Measurements from ENCODE around the gene SFRP5. TPM values are rescaled to one million over a fixed set of nuclear protein-coding genes. Genes with fewer than 3 reads are reported as not detected.

Gene SFRP5
- total and polyA plus RNA-seq, 2 of the 4 experiments (the other 2 are of a cell fraction), result not detected

DNA sequence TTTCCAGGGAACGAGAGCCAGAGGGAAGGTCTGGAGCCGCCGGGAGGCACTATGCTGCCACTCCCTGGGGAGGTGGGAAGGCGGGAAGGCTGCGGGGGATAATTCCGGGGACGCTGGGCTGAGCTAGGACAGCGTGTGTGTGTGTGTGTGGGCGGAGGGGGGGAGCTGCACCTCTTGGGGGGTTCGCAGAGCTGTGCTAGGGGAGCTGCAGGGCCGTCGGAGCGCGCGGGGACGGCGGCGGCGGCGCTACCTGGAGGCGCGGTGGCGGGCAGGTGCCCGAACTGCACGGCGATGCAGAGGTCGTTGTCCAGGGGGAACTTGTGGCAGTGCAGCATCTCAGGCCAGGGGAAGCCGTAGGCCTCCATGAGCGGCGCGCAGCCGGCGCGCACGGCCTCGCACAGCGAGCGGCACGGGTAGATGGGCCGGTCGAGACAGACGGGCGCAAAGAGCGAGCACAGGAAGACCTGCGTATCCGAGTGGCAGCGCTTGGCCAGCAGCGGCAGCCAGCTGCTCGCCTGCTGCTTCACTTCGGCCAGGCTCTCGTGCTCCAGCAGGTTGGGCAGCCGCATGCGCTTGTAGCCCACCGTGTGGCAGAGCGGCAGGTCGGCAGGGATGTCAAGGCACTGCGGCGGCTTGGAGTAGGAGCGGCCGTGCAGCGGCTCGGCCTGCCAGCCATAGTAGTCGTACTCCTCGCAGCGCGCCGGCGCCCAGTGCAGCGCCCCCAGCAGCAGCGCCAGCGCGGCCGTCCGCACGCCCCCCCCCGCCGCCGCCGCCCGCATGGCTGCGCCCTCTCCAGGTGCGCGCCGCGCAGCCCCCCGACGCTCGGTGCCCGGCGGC, 526 bp downstream of the SFRP5 start:
- ATAC-seq (ENCODE audit: low read depth) (peak; percentile 70), DNase-seq (peak; percentile 15)
- in situ Hi-C loops (cut with MboI; ENCODE audit: low sequenced_read_pairs), result no loop called here
- H2AFZ ChIP-seq (replicated peaks; ENCODE audit: low read length, poor library complexity), result peak overlapping the region; percentile 80
- no peak overlapping the region for H4K8ac ChIP-seq (ENCODE audit: low read depth in 2 of 2, low read length in 2 of 2)
- H2BK15ac ChIP-seq (ENCODE audit: low read depth, low read length), result no peak overlapping the region
- H3K14ac ChIP-seq (replicated peaks; ENCODE audit: low read depth, low read length), result no peak overlapping the region
- peaks cover 55% of the 10 kb centered on the region for H3K27me3 ChIP-seq (ENCODE audit: control insufficient read depth, insufficient read depth, low read length)
- WGBS, 2 experiments (ENCODE audit: extremely low coverage in 2 of 2, insufficient read length in 1 of 2), result 1% methylated on average over 65 of the region's 90 CpGs; no CpG with 5 or more reads in 1 of the 2 experiments
- H3K4me3 ChIP-seq (ENCODE audit: insufficient read depth, low read depth, low read length), result peak overlapping the region; percentile 19; the same call in 1 of the 2 replicates
- H3K4me1 ChIP-seq (ENCODE audit: control insufficient read depth, insufficient read depth, low read length), result 0 out of 2 replicates have a peak, but pooled peaks cover 2% of the 10 kb centered on the region
- TF ChIP-seq, protein P1, sequence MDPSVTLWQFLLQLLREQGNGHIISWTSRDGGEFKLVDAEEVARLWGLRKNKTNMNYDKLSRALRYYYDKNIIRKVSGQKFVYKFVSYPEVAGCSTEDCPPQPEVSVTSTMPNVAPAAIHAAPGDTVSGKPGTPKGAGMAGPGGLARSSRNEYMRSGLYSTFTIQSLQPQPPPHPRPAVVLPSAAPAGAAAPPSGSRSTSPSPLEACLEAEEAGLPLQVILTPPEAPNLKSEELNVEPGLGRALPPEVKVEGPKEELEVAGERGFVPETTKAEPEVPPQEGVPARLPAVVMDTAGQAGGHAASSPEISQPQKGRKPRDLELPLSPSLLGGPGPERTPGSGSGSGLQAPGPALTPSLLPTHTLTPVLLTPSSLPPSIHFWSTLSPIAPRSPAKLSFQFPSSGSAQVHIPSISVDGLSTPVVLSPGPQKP (IDR thresholded peaks at IDR 0.05; ENCODE audit: borderline replicate concordance, low read depth, low read length), result no peak
- no peak overlapping the region for H2BK20ac ChIP-seq (ENCODE audit: low read depth, low read length)
- H3K27ac ChIP-seq (ENCODE audit: insufficient read depth, low read length), result no peak overlapping the region
- no TSS peak for BruUV-seq (replicated peaks)
- H2AK9ac ChIP-seq (replicated peaks; ENCODE audit: low read depth, low read length, poor library complexity), result no peak overlapping the region
- no peak overlapping the region for H3K4ac ChIP-seq (ENCODE audit: low read depth, low read length)
- H3K9me3 ChIP-seq (ENCODE audit: control insufficient read depth, insufficient read depth, low read length), result no peaks in the 10 kb centered on the region
- intact Hi-C loops (cut with micrococcal nuclease), result no loop called here
- no peak overlapping the region for H2AK5ac ChIP-seq (ENCODE audit: low read depth, low read length)
- POLR2A ChIA-PET (ENCODE audit: unreplicated experiment), result no interaction called here
- no peaks in the 10 kb centered on the region for H3K79me1 ChIP-seq (ENCODE audit: low read depth in 1 of 2, low read length in 2 of 2)
- no peak overlapping the region for H3K23ac ChIP-seq (ENCODE audit: low read depth, low read length)
- no peak overlapping the region for H4K5ac ChIP-seq (ENCODE audit: low read depth, low read length)
- H3K18ac ChIP-seq (ENCODE audit: low read depth, low read length), result no peak overlapping the region
- no peak overlapping the region for H3K56ac ChIP-seq (ENCODE audit: extremely low read depth, insufficient read depth, low read length)
- no peaks in the 10 kb centered on the region for H4K20me1 ChIP-seq (ENCODE audit: insufficient read depth, low read length)
- no peak overlapping the region for H2BK5ac ChIP-seq (ENCODE audit: low read depth, low read length, poor library complexity, severe bottlenecking)
- H4K91ac ChIP-seq (ENCODE audit: insufficient read depth, low read depth, low read length), result no peak overlapping the region
- CTCF ChIA-PET, result no interaction called here
- H2BK120ac ChIP-seq (ENCODE audit: low read depth, low read length), result no peak overlapping the region
- no peak overlapping the region for H3K9ac ChIP-seq (ENCODE audit: low read depth, low read length)
- no peaks in the 10 kb centered on the region for H3K36me3 ChIP-seq (ENCODE audit: control insufficient read depth, insufficient read depth, low read length)
- H3K9me1 ChIP-seq (ENCODE audit: insufficient read depth, low read length), result no peaks in the 10 kb centered on the region
- H3K4me2 ChIP-seq (ENCODE audit: low read depth, low read length), result peak overlapping the region; percentile 89
- dilution Hi-C loops (cut with HindIII; ENCODE audit: low sequenced_read_pairs, unreplicated experiment), result no loop called here

All from IMR-90 (cell line).